K562 (cell line): Measurements from ENCODE around the gene ACKR2. TPM values are rescaled to one million over a fixed set of nuclear protein-coding genes. Genes with fewer than 3 reads are reported as not detected.

ENCODE experiments used
- BHLHE40 ChIP-seq: IDR thresholded peaks from 2 replicates; pipeline ENCODE4 v1.6.1; 2011; ENCODE audit warnings: low read length, improper control_type of control experiment
- CHD1 ChIP-seq: fragments of 200-600 bp; sonication (generic); IDR thresholded peaks from one replicate; pipeline ENCODE4 v1.6.1; 2012; ENCODE audit warnings: mild to moderate bottlenecking, moderate library complexity, low read length, inconsistent platforms
- ERF ChIP-seq: fragments of 450-650 bp; formaldehyde crosslinking; IDR thresholded peaks from 2 replicates; pipeline ENCODE4 v1.4.0; 2020; ENCODE audit warnings: mild to moderate bottlenecking, mixed read lengths
- ESRRA ChIP-seq: fragments of 450-650 bp; IDR thresholded peaks from 2 replicates; pipeline ENCODE4 v1.6.1; 2014; ENCODE audit warnings: low read depth, mild to moderate bottlenecking, moderate library complexity, borderline replicate concordance
- ETV5 ChIP-seq: sonication (generic); formaldehyde crosslinking; IDR thresholded peaks from 2 replicates; pipeline ENCODE4 v1.4.0; 2020; ENCODE audit warnings: low read depth, mild to moderate bottlenecking, missing genetic modification reagents
- FOXM1 ChIP-seq, 2 experiments: fragments of 450-650 bp in 1 of 2; sonication (generic) in 1 of 2; formaldehyde crosslinking in 1 of 2; IDR thresholded peaks; 2 replicates each; pipeline versions ENCODE4 v1.6.1 to v1.9.0; 2017 to 2022; ENCODE audit warnings: low read depth in 2 of 2, mild to moderate bottlenecking in 2 of 2, missing genetic modification reagents in 1 of 2, moderate library complexity in 1 of 2
- ILK ChIP-seq: fragments of 450-650 bp; IDR thresholded peaks from 2 replicates; pipeline ENCODE4 v1.6.1; 2016; ENCODE audit warnings: missing genetic modification characterization, low read depth, mild to moderate bottlenecking, missing compliant biosample characterization, moderate library complexity, borderline replicate concordance
- LEF1 ChIP-seq: fragments of 450-650 bp; IDR thresholded peaks from 2 replicates; pipeline ENCODE4 v1.6.1; 2016; ENCODE audit warnings: mild to moderate bottlenecking
- MAZ ChIP-seq, 2 experiments: fragments of 450-650 bp in 1 of 2; sonication (generic) in 1 of 2; formaldehyde crosslinking; IDR thresholded peaks in 1 of 2; conservative IDR thresholded peaks in 1 of 2; 2 replicates each; pipeline versions ENCODE4 v1.4.0 to v1.5.0; 2020; ENCODE audit warnings: mild to moderate bottlenecking in 1 of 2, missing genetic modification reagents in 1 of 2
- MTA3 ChIP-seq: fragments of 450-650 bp; formaldehyde crosslinking; IDR thresholded peaks from 2 replicates; pipeline ENCODE4 v1.6.1; 2017; ENCODE audit warnings: mild to moderate bottlenecking, borderline replicate concordance
- PRPF4 ChIP-seq: fragments of 200-400 bp; formaldehyde crosslinking; IDR thresholded peaks from one replicate; pipeline ENCODE4 v1.6.1; 2017; ENCODE audit warnings: low read length, low read depth, mild to moderate bottlenecking; ENCODE audit not compliant: insufficient read depth, poor library complexity, severe bottlenecking
- PTTG1 ChIP-seq: fragments of 450-650 bp; IDR thresholded peaks from 2 replicates; pipeline ENCODE4 v1.6.1; 2016; ENCODE audit warnings: low read depth, mild to moderate bottlenecking, missing genetic modification characterization, missing compliant biosample characterization
- SRF ChIP-seq, 2 experiments: fragments of 250-450, 450-650 bp in 1 of 2; sonication (Bioruptor Pico) in 1 of 2; sonication (generic) in 1 of 2; formaldehyde crosslinking; IDR thresholded peaks; 2 replicates each; pipeline versions ENCODE4 v1.5.0 to v1.5.1; 2020 to 2022; ENCODE audit warnings: mild to moderate bottlenecking in 1 of 2, missing genetic modification reagents in 1 of 2
- TCFL5 ChIP-seq: fragments of 250-450 bp; sonication (Bioruptor Pico); conservative IDR thresholded peaks from 2 replicates; pipeline ENCODE4 v1.6.1; 2021; ENCODE audit warnings: mild to moderate bottlenecking, moderate library complexity, matching md5 sums
- ZBTB17 ChIP-seq: fragments of 450-650 bp; formaldehyde crosslinking; IDR thresholded peaks from 2 replicates; pipeline ENCODE4 v1.4.0; 2020; ENCODE audit warnings: mild to moderate bottlenecking
- ZNF143 ChIP-seq: sonication (generic); formaldehyde crosslinking; IDR thresholded peaks from 2 replicates; pipeline ENCODE4 v1.9.0; 2022; ENCODE audit warnings: mild to moderate bottlenecking, missing genetic modification reagents
- ZNF23 ChIP-seq: fragments of 250-450 bp; sonication (Bioruptor Pico); IDR thresholded peaks from 2 replicates; pipeline ENCODE4 v1.4.0; 2020; ENCODE audit warnings: mild to moderate bottlenecking
- ZNF431 ChIP-seq: sonication (generic); formaldehyde crosslinking; IDR thresholded peaks from 2 replicates; pipeline ENCODE4 v1.8.0; 2022; ENCODE audit warnings: mild to moderate bottlenecking, missing genetic modification reagents
- ZNF584 ChIP-seq: fragments of 200-800 bp; sonication (Bioruptor generic); IDR thresholded peaks from 2 replicates; pipeline ENCODE4 v1.6.1; 2016; ENCODE audit warnings: low read depth, mild to moderate bottlenecking, missing genetic modification characterization, missing compliant biosample characterization
- ZNF717 ChIP-seq: fragments of 250-450 bp; sonication (Bioruptor Pico); IDR thresholded peaks from 2 replicates; pipeline ENCODE4 v1.5.0; 2021
- polyA plus RNA-seq, 8 experiments: library from polyadenylated mRNA; depleted of rRNA in 4 of 8; stranded (reverse) in 5 of 8; unstranded in 3 of 8; fragments of >200 nt; fragmentation: Nextera tagmentation in 2 of 8; fragmentation: Illumina TruSeq in 1 of 8; extraction: Ambion mirVana in 2 of 8; extraction: Trizol in 1 of 8; gene quantifications; 2 replicates each; pipeline versions ENCODE4 v1.2.1 to v1.2.3, GENCODE V29; 2011 to 2014; ENCODE audit warnings: inconsistent platforms in 1 of 8, missing spikeins in 1 of 8
- total RNA-seq, 7 experiments: library from RNA; depleted of rRNA in 6 of 7; stranded (reverse); fragments of >200 nt in 6 of 7; fragmentation: Illumina TruSeq in 2 of 7; extraction: Trizol in 2 of 7; gene quantifications; 2 replicates each; pipeline versions ENCODE4 v1.2.1 to v1.2.3, GENCODE V29; 2011 to 2021; ENCODE audit warnings: low replicate concordance in 1 of 7
- TF ChIP-seq, protein P1 (sequence below): fragments of 450-650 bp; IDR thresholded peaks from 2 replicates; pipeline ENCODE4 v1.6.1; 2017; ENCODE audit warnings: mild to moderate bottlenecking, moderate library complexity
- TF ChIP-seq, protein P2 (sequence below), 2 experiments: fragments of 150-350 bp in 1 of 2; IDR thresholded peaks; 2 replicates each; pipeline ENCODE4 v1.6.1; 2012 to 2016; ENCODE audit warnings: low read depth in 2 of 2, low read length in 2 of 2, mild to moderate bottlenecking in 1 of 2, moderate library complexity in 1 of 2

ACKR2 gene
- total and polyA plus RNA-seq, 9 of the 15 experiments (the other 6 are each of a cell fraction or from before 2014, with no cell fraction given) = 0.03 to 0.69 (median 0.25) TPM; not detected in 1

DNA sequence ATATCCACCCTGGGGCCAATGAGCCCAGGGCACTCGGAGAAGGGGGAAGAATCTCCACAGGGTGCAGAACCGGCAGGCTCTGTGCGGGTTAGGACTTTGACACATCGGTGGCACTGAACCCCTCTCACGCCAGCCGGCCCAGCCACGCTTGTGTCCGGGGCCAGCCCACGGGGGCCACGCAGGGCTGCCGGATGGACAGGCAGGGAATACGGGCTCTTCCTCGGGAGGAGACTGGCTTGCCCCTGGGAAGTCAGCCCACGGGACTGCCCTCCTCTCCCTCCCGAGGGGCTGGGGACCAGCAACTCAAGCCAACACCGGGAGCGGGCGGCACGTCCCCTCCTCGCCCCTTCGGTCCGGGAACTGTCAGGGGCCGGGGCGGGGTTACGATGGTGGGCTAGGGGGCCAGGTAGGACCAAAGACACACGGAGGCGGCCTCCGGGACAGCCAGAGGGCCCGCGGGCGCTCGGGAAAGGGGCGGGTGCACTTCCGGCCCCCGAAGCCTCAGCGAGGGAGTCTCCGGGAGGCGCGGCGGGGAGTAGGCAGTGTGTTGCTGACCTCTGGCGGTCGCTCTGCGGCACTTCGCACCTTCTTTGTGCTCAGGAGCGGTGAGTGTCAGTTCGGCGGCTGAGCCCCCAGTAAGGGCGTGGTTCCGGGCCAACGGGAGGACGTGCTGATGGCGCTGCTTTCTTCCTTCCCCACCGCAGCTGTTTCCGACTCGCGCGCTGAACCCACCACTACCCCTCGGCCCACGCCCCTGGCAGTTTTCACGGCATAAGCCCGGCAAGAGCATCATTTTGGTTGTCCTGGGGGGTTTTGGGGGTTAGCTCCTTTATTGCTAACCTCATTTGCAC lies 71.6 kb downstream of the ACKR2 start (continued):
- TF ChIP-seq TCFL5 (CRISPR knock-in tag) (no peak), MAZ (CRISPR knock-in tag; conservative IDR thresholded peaks at IDR 0.05 in 1 of 2, IDR thresholded peaks at IDR 0.05 in 1 of 2) (peak; percentile 96 to 97), ETV5 (CRISPR knock-in tag) (peak; percentile 96), CHD1 (no peak), MTA3 (peak; percentile 58; the same call in 1 of the 2 replicates), ZBTB17 (0 out of 2 replicates have a peak, but pooled peaks have one; percentile 27), ZNF143 (CRISPR knock-in tag) (0 out of 2 replicates have a peak, but pooled peaks have one; percentile 36), PRPF4 (no peak), BHLHE40 (no peak), LEF1 (no peak), ZNF717 (CRISPR knock-in tag) (no peak), ZNF23 (CRISPR knock-in tag) (no peak), ILK (no peak), SRF (CRISPR knock-in tag; IDR thresholded peaks at IDR 0.05) (peak in 1 of 2 experiments; percentile 70; a peak in 1 of 4 replicates), FOXM1 (IDR thresholded peaks at IDR 0.05; ENCODE audit: low read depth) (no peak), FOXM1 (CRISPR knock-in tag; IDR thresholded peaks at IDR 0.05; ENCODE audit: low read depth) (0 out of 2 replicates have a peak, but pooled peaks have one; percentile 81), ZNF431 (0 out of 2 replicates have a peak, but pooled peaks have one; percentile 45), PTTG1 (tag) (no peak), ESRRA (peak; percentile 63; the same call in 1 of the 2 replicates), ZNF584 (CRISPR knock-in tag) (no peak), ERF (CRISPR knock-in tag) (0 out of 2 replicates have a peak, but pooled peaks have one; percentile 52)
- TF ChIP-seq, protein P1, sequence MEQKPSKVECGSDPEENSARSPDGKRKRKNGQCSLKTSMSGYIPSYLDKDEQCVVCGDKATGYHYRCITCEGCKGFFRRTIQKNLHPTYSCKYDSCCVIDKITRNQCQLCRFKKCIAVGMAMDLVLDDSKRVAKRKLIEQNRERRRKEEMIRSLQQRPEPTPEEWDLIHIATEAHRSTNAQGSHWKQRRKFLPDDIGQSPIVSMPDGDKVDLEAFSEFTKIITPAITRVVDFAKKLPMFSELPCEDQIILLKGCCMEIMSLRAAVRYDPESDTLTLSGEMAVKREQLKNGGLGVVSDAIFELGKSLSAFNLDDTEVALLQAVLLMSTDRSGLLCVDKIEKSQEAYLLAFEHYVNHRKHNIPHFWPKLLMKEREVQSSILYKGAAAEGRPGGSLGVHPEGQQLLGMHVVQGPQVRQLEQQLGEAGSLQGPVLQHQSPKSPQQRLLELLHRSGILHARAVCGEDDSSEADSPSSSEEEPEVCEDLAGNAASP = no peak
- TF ChIP-seq, protein P2, sequence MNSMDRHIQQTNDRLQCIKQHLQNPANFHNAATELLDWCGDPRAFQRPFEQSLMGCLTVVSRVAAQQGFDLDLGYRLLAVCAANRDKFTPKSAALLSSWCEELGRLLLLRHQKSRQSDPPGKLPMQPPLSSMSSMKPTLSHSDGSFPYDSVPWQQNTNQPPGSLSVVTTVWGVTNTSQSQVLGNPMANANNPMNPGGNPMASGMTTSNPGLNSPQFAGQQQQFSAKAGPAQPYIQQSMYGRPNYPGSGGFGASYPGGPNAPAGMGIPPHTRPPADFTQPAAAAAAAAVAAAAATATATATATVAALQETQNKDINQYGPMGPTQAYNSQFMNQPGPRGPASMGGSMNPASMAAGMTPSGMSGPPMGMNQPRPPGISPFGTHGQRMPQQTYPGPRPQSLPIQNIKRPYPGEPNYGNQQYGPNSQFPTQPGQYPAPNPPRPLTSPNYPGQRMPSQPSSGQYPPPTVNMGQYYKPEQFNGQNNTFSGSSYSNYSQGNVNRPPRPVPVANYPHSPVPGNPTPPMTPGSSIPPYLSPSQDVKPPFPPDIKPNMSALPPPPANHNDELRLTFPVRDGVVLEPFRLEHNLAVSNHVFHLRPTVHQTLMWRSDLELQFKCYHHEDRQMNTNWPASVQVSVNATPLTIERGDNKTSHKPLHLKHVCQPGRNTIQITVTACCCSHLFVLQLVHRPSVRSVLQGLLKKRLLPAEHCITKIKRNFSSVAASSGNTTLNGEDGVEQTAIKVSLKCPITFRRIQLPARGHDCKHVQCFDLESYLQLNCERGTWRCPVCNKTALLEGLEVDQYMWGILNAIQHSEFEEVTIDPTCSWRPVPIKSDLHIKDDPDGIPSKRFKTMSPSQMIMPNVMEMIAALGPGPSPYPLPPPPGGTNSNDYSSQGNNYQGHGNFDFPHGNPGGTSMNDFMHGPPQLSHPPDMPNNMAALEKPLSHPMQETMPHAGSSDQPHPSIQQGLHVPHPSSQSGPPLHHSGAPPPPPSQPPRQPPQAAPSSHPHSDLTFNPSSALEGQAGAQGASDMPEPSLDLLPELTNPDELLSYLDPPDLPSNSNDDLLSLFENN (IDR thresholded peaks at IDR 0.05; ENCODE audit: low read depth in 2 of 2, low read length in 2 of 2) = 0 out of 4 replicates have a peak, but pooled peaks of 1 of the 2 experiments have one; percentile 23
